ENCODE results near the gene ADCY3. TPM values are rescaled to one million over a fixed set of nuclear protein-coding genes. Genes with fewer than 3 reads are reported as not detected.

The ADCY3 gene
- total RNA-seq, 2 experiments from 2014 or later: 46.3 to 47.9 TPM

DNA sequence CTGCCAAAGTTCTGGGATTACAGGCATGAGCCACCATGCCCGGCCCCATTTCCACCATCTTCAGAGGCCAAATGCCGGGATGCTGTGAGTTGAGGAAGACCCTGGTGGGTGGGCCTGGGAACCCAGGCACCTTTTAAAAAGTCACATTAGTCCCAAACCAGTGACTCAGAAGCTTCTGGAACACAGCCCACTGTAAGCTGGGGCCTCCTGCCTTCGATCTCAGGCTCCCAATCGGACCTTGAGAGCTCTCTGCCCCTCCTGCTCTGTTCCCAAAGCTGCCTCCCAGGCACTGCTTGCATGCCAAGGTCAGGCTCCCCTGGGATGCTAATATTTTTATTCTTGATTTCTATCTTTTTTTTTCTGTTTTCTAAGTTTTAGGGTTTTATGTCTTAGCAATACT, 4.2 kb downstream of the ADCY3 start:
- TF ChIP-seq, protein P1, sequence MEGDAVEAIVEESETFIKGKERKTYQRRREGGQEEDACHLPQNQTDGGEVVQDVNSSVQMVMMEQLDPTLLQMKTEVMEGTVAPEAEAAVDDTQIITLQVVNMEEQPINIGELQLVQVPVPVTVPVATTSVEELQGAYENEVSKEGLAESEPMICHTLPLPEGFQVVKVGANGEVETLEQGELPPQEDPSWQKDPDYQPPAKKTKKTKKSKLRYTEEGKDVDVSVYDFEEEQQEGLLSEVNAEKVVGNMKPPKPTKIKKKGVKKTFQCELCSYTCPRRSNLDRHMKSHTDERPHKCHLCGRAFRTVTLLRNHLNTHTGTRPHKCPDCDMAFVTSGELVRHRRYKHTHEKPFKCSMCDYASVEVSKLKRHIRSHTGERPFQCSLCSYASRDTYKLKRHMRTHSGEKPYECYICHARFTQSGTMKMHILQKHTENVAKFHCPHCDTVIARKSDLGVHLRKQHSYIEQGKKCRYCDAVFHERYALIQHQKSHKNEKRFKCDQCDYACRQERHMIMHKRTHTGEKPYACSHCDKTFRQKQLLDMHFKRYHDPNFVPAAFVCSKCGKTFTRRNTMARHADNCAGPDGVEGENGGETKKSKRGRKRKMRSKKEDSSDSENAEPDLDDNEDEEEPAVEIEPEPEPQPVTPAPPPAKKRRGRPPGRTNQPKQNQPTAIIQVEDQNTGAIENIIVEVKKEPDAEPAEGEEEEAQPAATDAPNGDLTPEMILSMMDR (IDR thresholded peaks at IDR 0.05): no peak
- POLR2A ChIA-PET: no interaction called here
- Mint-ChIP-seq H3K9me3 (no peaks in the 10 kb centered on the region), H3K4me1 (ENCODE audit: low read depth) (peaks cover 35% of the 10 kb centered on the region), H3K36me3 (ENCODE audit: low read depth) (peaks cover 44% of the 10 kb centered on the region), H3K27me3 (no peaks in the 10 kb centered on the region), H3K4me3 (no peak overlapping the region), H3K27ac (no peak overlapping the region)
- ATAC-seq (no peak), DNase-seq (no peak)
- CTCF ChIA-PET: interaction anchor here (1.5 kb wide), 1 partner anchor 15 kb away, joined by 4 read pairs; no protein-coding TSS in a partner anchor
- intact Hi-C loops (cut with micrococcal nuclease): no loop called here

DNA sequence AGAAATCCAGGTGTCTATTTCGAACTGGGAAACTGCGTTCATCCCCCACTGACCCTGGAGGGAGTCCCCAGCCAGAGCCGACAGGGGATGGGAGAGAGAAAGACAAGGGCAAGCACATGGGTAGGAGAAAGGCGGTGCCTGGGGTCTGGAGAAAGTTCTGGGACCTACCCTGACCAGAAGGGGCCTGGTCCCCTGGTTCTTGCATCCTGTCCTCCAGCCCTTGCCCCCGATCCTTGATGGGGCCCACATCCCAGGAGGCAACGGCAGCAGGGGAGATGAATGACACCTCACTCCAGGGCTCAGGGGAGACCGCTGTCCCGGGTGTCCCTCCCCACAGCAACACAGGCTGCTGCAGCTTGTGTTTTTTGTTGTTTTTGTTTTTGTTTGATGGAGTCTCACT, 4.9 kb downstream of the ADCY3 start:
- peaks cover 49% of the 10 kb centered on the region for H3K36me3 Mint-ChIP-seq (ENCODE audit: low read depth)
- ATAC-seq: no peak
- TF ChIP-seq, protein P1 (IDR thresholded peaks at IDR 0.05): no peak
- no peaks in the 10 kb centered on the region for H3K9me3 Mint-ChIP-seq
- peaks cover 33% of the 10 kb centered on the region for H3K4me1 Mint-ChIP-seq (ENCODE audit: low read depth)
- H3K4me3 Mint-ChIP-seq: no peak overlapping the region
- intact Hi-C loops (cut with micrococcal nuclease): no loop called here
- ChIA-PET POLR2A (no interaction called here), CTCF (interaction anchor here (1.5 kb wide), 1 partner anchor 15 kb away, joined by 4 read pairs; no protein-coding TSS in a partner anchor)
- no peaks in the 10 kb centered on the region for H3K27me3 Mint-ChIP-seq
- H3K27ac Mint-ChIP-seq: no peak overlapping the region
- no peak for DNase-seq

DNA sequence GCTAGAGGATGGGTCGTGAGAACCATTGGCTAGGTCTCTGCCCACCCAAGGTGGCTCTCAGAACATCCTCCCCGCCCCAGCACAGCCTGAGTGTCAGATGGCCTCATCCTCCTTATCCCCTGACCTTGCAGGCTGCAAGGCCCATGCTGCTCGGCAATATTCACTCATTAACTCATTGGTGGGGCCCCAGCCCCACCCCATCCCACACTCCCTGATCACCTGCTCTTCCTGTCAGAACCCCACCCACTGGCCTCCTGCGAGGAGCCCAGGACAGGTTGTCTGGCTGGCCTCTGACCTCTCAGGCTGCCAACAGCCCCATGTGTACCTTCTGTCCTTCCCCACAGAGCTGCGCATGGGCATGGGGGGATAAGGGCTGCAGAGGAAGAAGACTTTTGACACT, 5.3 kb downstream of the ADCY3 start:
- Mint-ChIP-seq H3K4me3 (no peak overlapping the region), H3K27me3 (no peaks in the 10 kb centered on the region), H3K9me3 (no peaks in the 10 kb centered on the region), H3K36me3 (ENCODE audit: low read depth) (peaks cover 54% of the 10 kb centered on the region), H3K4me1 (ENCODE audit: low read depth) (peaks cover 33% of the 10 kb centered on the region), H3K27ac (no peak overlapping the region)
- TF ChIP-seq, protein P1 (IDR thresholded peaks at IDR 0.05): no peak
- ATAC-seq: no peak
- POLR2A ChIA-PET: no interaction called here
- intact Hi-C loops (cut with micrococcal nuclease): no loop called here
- CTCF ChIA-PET: no interaction called here
- no peak for DNase-seq

DNA sequence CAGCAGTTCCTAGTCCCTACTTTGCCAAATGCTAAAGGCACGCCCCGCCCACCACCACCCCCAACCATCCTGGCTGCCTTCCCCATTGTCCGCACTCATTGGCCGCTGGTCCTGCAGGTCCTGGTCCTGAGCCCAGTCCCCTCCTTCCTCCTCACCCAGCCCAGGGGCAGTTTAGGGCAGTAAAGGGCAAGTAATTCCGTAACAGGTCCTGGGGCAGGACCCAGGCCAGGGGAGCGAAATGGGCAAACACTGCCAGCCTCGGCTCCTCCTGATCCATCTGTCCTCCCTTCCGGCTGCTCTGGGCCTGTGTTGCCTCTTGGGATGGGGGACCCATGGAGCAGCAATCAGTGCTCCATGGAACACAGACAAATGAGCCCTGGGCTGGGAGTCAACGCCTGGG, 6.1 kb downstream of the ADCY3 start:
- Mint-ChIP-seq H3K4me3 (no peak overlapping the region), H3K9me3 (no peaks in the 10 kb centered on the region), H3K27me3 (no peaks in the 10 kb centered on the region), H3K27ac (no peak overlapping the region), H3K36me3 (ENCODE audit: low read depth) (peaks cover 59% of the 10 kb centered on the region), H3K4me1 (ENCODE audit: low read depth) (peaks cover 28% of the 10 kb centered on the region)
- intact Hi-C loops (cut with micrococcal nuclease): no loop called here
- TF ChIP-seq, protein P1 (IDR thresholded peaks at IDR 0.05): no peak
- ATAC-seq (no peak), DNase-seq (no peak)
- POLR2A ChIA-PET: no interaction called here
- CTCF ChIA-PET: interaction anchor here (1.0 kb wide), 1 partner anchor 14 kb away, joined by 3 read pairs; no protein-coding TSS in a partner anchor

DNA sequence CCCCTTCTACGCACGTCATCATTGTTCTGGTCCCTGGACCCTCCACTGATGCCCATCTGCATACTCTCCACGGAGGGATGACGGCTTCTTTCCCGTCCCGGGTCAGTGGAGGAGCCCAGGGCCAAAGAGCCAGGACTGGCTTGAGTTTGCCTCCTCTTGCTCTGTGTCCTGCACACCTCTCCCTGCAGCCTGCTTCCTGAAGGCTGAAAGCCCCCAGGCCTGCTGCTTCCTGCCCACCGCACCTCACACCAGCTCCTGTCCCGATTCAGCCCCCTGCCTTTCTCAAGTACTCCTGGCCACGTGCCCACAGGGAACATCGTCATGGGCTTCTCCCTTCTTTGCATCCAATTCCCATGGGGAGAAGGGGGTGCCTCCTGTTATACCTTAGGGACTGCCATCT, 7.1 kb downstream of the ADCY3 start:
- ATAC-seq (no peak), DNase-seq (no peak)
- Mint-ChIP-seq H3K36me3 (ENCODE audit: low read depth) (peaks cover 54% of the 10 kb centered on the region), H3K27ac (no peak overlapping the region), H3K27me3 (no peaks in the 10 kb centered on the region), H3K9me3 (no peaks in the 10 kb centered on the region), H3K4me3 (no peak overlapping the region), H3K4me1 (ENCODE audit: low read depth) (peaks cover 19% of the 10 kb centered on the region)
- CTCF ChIA-PET: interaction anchor here (1.0 kb wide), 1 partner anchor 13 kb away, joined by 3 read pairs; no protein-coding TSS in a partner anchor
- intact Hi-C loops (cut with micrococcal nuclease): no loop called here
- POLR2A ChIA-PET: no interaction called here
- TF ChIP-seq, protein P1 (IDR thresholded peaks at IDR 0.05): no peak
